ENCODE measurements around the gene LYG2. TPM values are rescaled to one million over a fixed set of nuclear protein-coding genes. Genes with fewer than 3 reads are reported as not detected.

LYG2 gene
- total RNA-seq, 1 experiment from 2014 or later = not detected

DNA sequence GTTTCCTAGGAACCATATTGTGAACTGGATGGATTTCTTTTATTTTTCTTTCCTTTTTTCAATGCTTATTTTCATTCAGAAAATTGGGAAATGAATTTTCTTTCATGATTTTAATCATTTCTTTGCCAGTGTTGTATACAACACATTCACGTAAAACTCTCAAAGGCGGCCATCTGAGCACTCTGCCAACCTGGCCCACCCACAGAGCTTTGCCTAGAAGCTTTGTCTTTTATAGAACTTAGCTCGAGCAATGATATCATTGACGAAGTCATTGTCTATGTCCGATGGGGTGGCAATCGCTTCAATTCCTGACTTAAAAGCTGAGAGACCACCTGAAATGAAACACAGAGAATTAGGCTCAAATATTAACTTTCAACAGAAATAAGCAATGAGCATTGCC lies 13.3 kb downstream of the LYG2 start:
- H4K5ac ChIP-seq (ENCODE audit: insufficient read length, low read depth, low read length) = no peak overlapping the region
- TF ChIP-seq, protein P1, sequence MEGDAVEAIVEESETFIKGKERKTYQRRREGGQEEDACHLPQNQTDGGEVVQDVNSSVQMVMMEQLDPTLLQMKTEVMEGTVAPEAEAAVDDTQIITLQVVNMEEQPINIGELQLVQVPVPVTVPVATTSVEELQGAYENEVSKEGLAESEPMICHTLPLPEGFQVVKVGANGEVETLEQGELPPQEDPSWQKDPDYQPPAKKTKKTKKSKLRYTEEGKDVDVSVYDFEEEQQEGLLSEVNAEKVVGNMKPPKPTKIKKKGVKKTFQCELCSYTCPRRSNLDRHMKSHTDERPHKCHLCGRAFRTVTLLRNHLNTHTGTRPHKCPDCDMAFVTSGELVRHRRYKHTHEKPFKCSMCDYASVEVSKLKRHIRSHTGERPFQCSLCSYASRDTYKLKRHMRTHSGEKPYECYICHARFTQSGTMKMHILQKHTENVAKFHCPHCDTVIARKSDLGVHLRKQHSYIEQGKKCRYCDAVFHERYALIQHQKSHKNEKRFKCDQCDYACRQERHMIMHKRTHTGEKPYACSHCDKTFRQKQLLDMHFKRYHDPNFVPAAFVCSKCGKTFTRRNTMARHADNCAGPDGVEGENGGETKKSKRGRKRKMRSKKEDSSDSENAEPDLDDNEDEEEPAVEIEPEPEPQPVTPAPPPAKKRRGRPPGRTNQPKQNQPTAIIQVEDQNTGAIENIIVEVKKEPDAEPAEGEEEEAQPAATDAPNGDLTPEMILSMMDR (conservative IDR thresholded peaks at IDR 0.05) = no peak
- no peaks in the 10 kb centered on the region for H4K20me1 ChIP-seq (ENCODE audit: control insufficient read depth, insufficient read depth, insufficient read length)
- H3K4ac ChIP-seq (ENCODE audit: low read depth, low read length) = no peak overlapping the region
- no peak overlapping the region for H2BK5ac ChIP-seq (ENCODE audit: insufficient read length, low read length)
- H3K79me2 ChIP-seq (ENCODE audit: insufficient read depth, low read length) = no peaks in the 10 kb centered on the region
- no peak overlapping the region for H2BK15ac ChIP-seq (ENCODE audit: low read depth, low read length)
- H2AFZ ChIP-seq (ENCODE audit: low read length) = no peak overlapping the region
- no peak overlapping the region for H2BK20ac ChIP-seq (ENCODE audit: low read depth, low read length, poor library complexity, severe bottlenecking)
- no peak overlapping the region for H4K91ac ChIP-seq (ENCODE audit: insufficient read length, low read depth, low read length)
- no peaks in the 10 kb centered on the region for H3K27me3 ChIP-seq (ENCODE audit: insufficient read depth, low read length)
- H3K9ac ChIP-seq (ENCODE audit: extremely low read depth, insufficient read length, low read length) = no peak overlapping the region
- no peak overlapping the region for H3K18ac ChIP-seq (ENCODE audit: insufficient read length, low read depth, low read length)
- H3K4me2 ChIP-seq (ENCODE audit: insufficient read depth, insufficient read length, low read length) = no peak overlapping the region
- H3K27ac Mint-ChIP-seq = no peak overlapping the region
- H3K9me3 Mint-ChIP-seq = peaks cover 0 to 3% of the 10 kb centered on the region in 2 experiments; a peak in 1 of 5 replicates
- H3K27me3 Mint-ChIP-seq (ENCODE audit: low read depth) = no peaks in the 10 kb centered on the region
- no peak overlapping the region for H3K4me3 Mint-ChIP-seq
- no peak overlapping the region for H2AK5ac ChIP-seq (ENCODE audit: insufficient read length, low read length)
- no peak overlapping the region for H2BK120ac ChIP-seq (ENCODE audit: low read depth, low read length, poor library complexity, severe bottlenecking)
- H3K4me1 Mint-ChIP-seq = no peaks in the 10 kb centered on the region; a peak in 1 of 4 replicates
- no peak overlapping the region for H3K27ac ChIP-seq (ENCODE audit: insufficient read length, low read depth, low read length)
- no peaks in the 10 kb centered on the region for H3K4me1 ChIP-seq (ENCODE audit: insufficient read depth, low read length)
- H3K9me3 ChIP-seq (ENCODE audit: control insufficient read depth, low read depth, low read length) = no peaks in the 10 kb centered on the region
- no peaks in the 10 kb centered on the region for H3K36me3 Mint-ChIP-seq (ENCODE audit: insufficient read depth in 1 of 3, low read depth in 3 of 3)
- no peak overlapping the region for H3K14ac ChIP-seq (ENCODE audit: insufficient read depth, low read length)
- no peak overlapping the region for H3K56ac ChIP-seq (ENCODE audit: insufficient read length, low read depth, low read length)
- no peak overlapping the region for H3K23ac ChIP-seq (ENCODE audit: insufficient read length, low read depth, low read length)
- no peaks in the 10 kb centered on the region for H3K23me2 ChIP-seq (ENCODE audit: insufficient read length, low read depth, low read length, poor library complexity, severe bottlenecking)
- H2BK12ac ChIP-seq (ENCODE audit: insufficient read length, low read depth, low read length) = no peak overlapping the region
- no CpG with 5 or more reads among the region's 6 CpGs for WGBS (ENCODE audit: extremely low coverage, insufficient read length, low lambda C conversion rate)
- DNase-seq = no peak
- H3T11ph ChIP-seq (ENCODE audit: low read length) = no peak overlapping the region
- H3K79me1 ChIP-seq (ENCODE audit: insufficient read depth, low read depth, low read length, poor library complexity, severe bottlenecking) = no peaks in the 10 kb centered on the region
- H4K8ac ChIP-seq (replicated peaks; ENCODE audit: insufficient read length, low read depth, low read length) = no peak overlapping the region
